ENCODE data around the gene RPL36AL.

DNA sequence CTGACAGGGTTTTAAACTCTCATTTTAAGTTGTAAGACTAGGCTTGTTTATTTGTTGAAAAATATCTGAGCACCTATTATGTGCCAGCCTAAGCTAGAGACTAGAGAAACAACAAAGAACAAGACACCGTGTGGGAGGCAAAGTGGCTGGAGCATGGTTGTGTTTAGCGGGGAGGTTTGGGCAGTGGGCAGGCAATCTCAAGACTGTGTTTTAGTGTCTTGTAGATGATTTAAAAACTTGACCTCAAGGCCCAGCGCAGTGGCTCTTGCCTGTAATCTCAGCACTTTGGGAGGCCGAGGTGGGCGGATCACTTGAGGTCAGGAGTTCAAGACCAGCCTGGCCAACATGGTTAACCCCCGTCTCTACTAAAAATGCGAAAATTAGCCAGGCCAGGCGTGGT lies 7.8 kb downstream of the RPL36AL start:
- TF ChIP-seq, protein P1, sequence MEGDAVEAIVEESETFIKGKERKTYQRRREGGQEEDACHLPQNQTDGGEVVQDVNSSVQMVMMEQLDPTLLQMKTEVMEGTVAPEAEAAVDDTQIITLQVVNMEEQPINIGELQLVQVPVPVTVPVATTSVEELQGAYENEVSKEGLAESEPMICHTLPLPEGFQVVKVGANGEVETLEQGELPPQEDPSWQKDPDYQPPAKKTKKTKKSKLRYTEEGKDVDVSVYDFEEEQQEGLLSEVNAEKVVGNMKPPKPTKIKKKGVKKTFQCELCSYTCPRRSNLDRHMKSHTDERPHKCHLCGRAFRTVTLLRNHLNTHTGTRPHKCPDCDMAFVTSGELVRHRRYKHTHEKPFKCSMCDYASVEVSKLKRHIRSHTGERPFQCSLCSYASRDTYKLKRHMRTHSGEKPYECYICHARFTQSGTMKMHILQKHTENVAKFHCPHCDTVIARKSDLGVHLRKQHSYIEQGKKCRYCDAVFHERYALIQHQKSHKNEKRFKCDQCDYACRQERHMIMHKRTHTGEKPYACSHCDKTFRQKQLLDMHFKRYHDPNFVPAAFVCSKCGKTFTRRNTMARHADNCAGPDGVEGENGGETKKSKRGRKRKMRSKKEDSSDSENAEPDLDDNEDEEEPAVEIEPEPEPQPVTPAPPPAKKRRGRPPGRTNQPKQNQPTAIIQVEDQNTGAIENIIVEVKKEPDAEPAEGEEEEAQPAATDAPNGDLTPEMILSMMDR (conservative IDR thresholded peaks at IDR 0.05; ENCODE audit: low read depth in 2 of 2): no peak
- TF ChIP-seq EZH2 (IDR thresholded peaks at IDR 0.05; ENCODE audit: low read depth, unreplicated experiment) (no peak), POLR2AphosphoS5 (IDR thresholded peaks at IDR 0.05; ENCODE audit: low read depth) (no peak), EZH2phosphoT487 (IDR thresholded peaks at IDR 0.05; ENCODE audit: unreplicated experiment) (no peak), CREB1 (CRISPR knock-in tag; IDR thresholded peaks at IDR 0.05; ENCODE audit: low read depth) (no peak), ZNF331 (CRISPR knock-in tag; IDR thresholded peaks at IDR 0.05; ENCODE audit: low read depth) (no peak)
- TF ChIP-seq, protein P2, sequence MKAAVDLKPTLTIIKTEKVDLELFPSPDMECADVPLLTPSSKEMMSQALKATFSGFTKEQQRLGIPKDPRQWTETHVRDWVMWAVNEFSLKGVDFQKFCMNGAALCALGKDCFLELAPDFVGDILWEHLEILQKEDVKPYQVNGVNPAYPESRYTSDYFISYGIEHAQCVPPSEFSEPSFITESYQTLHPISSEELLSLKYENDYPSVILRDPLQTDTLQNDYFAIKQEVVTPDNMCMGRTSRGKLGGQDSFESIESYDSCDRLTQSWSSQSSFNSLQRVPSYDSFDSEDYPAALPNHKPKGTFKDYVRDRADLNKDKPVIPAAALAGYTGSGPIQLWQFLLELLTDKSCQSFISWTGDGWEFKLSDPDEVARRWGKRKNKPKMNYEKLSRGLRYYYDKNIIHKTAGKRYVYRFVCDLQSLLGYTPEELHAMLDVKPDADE (IDR thresholded peaks at IDR 0.05): no peak
- TF ChIP-seq, protein P3, sequence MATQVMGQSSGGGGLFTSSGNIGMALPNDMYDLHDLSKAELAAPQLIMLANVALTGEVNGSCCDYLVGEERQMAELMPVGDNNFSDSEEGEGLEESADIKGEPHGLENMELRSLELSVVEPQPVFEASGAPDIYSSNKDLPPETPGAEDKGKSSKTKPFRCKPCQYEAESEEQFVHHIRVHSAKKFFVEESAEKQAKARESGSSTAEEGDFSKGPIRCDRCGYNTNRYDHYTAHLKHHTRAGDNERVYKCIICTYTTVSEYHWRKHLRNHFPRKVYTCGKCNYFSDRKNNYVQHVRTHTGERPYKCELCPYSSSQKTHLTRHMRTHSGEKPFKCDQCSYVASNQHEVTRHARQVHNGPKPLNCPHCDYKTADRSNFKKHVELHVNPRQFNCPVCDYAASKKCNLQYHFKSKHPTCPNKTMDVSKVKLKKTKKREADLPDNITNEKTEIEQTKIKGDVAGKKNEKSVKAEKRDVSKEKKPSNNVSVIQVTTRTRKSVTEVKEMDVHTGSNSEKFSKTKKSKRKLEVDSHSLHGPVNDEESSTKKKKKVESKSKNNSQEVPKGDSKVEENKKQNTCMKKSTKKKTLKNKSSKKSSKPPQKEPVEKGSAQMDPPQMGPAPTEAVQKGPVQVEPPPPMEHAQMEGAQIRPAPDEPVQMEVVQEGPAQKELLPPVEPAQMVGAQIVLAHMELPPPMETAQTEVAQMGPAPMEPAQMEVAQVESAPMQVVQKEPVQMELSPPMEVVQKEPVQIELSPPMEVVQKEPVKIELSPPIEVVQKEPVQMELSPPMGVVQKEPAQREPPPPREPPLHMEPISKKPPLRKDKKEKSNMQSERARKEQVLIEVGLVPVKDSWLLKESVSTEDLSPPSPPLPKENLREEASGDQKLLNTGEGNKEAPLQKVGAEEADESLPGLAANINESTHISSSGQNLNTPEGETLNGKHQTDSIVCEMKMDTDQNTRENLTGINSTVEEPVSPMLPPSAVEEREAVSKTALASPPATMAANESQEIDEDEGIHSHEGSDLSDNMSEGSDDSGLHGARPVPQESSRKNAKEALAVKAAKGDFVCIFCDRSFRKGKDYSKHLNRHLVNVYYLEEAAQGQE (IDR thresholded peaks at IDR 0.05; ENCODE audit: unreplicated experiment): no peak
- TF ChIP-seq, protein P4, sequence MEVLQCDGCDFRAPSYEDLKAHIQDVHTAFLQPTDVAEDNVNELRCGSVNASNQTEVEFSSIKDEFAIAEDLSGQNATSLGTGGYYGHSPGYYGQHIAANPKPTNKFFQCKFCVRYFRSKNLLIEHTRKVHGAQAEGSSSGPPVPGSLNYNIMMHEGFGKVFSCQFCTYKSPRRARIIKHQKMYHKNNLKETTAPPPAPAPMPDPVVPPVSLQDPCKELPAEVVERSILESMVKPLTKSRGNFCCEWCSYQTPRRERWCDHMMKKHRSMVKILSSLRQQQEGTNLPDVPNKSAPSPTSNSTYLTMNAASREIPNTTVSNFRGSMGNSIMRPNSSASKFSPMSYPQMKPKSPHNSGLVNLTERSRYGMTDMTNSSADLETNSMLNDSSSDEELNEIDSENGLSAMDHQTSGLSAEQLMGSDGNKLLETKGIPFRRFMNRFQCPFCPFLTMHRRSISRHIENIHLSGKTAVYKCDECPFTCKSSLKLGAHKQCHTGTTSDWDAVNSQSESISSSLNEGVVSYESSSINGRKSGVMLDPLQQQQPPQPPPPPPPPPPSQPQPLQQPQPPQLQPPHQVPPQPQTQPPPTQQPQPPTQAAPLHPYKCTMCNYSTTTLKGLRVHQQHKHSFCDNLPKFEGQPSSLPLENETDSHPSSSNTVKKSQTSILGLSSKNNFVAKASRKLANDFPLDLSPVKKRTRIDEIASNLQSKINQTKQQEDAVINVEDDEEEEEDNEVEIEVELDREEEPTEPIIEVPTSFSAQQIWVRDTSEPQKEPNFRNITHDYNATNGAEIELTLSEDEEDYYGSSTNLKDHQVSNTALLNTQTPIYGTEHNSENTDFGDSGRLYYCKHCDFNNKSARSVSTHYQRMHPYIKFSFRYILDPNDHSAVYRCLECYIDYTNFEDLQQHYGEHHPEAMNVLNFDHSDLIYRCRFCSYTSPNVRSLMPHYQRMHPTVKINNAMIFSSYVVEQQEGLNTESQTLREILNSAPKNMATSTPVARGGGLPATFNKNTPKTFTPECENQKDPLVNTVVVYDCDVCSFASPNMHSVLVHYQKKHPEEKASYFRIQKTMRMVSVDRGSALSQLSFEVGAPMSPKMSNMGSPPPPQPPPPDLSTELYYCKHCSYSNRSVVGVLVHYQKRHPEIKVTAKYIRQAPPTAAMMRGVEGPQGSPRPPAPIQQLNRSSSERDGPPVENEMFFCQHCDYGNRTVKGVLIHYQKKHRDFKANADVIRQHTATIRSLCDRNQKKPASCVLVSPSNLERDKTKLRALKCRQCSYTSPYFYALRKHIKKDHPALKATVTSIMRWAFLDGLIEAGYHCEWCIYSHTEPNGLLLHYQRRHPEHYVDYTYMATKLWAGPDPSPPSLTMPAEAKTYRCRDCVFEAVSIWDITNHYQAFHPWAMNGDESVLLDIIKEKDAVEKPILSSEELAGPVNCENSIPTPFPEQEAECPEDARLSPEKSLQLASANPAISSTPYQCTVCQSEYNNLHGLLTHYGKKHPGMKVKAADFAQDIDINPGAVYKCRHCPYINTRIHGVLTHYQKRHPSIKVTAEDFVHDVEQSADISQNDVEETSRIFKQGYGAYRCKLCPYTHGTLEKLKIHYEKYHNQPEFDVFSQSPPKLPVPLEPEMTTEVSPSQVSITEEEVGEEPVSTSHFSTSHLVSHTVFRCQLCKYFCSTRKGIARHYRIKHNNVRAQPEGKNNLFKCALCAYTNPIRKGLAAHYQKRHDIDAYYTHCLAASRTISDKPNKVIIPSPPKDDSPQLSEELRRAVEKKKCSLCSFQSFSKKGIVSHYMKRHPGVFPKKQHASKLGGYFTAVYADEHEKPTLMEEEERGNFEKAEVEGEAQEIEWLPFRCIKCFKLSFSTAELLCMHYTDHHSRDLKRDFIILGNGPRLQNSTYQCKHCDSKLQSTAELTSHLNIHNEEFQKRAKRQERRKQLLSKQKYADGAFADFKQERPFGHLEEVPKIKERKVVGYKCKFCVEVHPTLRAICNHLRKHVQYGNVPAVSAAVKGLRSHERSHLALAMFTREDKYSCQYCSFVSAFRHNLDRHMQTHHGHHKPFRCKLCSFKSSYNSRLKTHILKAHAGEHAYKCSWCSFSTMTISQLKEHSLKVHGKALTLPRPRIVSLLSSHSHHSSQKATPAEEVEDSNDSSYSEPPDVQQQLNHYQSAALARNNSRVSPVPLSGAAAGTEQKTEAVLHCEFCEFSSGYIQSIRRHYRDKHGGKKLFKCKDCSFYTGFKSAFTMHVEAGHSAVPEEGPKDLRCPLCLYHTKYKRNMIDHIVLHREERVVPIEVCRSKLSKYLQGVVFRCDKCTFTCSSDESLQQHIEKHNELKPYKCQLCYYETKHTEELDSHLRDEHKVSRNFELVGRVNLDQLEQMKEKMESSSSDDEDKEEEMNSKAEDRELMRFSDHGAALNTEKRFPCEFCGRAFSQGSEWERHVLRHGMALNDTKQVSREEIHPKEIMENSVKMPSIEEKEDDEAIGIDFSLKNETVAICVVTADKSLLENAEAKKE (CRISPR knock-in tag; IDR thresholded peaks at IDR 0.05): no peak

Measured in GM23338 (cell line).